ENCODE data around the gene GRIA4.

Gene GRIA4

GRCh38 chr11:105834461-105834860 is 224.6 kb downstream of the GRIA4 start:
- H3K27ac ChIP-seq (ENCODE audit: low read depth, low read length): no peak overlapping the region
- H3K9me3 ChIP-seq (ENCODE audit: control insufficient read depth in 1 of 2, low read length in 2 of 2): no peaks in the 10 kb centered on the region
- H3K27me3 ChIP-seq (ENCODE audit: control insufficient read depth in 1 of 2, insufficient read depth in 2 of 2, low read length in 2 of 2): no peaks in the 10 kb centered on the region
- H3K9ac ChIP-seq (ENCODE audit: low read depth in 1 of 2, low read length in 2 of 2): no peak overlapping the region
- H3K4me3 ChIP-seq (ENCODE audit: low read depth in 1 of 2, low read length in 2 of 2): no peak overlapping the region
- no peaks in the 10 kb centered on the region for H3K36me3 ChIP-seq (ENCODE audit: control insufficient read depth in 1 of 2, insufficient read depth in 2 of 2, low read length in 2 of 2)
- H3K4me1 ChIP-seq (ENCODE audit: control insufficient read depth in 1 of 2, insufficient read depth in 2 of 2, low read length in 2 of 2): no peaks in the 10 kb centered on the region

- H3K27me3 ChIP-seq (ENCODE audit: control insufficient read depth in 1 of 2, insufficient read depth in 2 of 2, low read length in 2 of 2): no peaks in the 10 kb centered on the region
- H3K36me3 ChIP-seq (ENCODE audit: control insufficient read depth in 1 of 2, insufficient read depth in 2 of 2, low read length in 2 of 2): no peaks in the 10 kb centered on the region
- no peaks in the 10 kb centered on the region for H3K9me3 ChIP-seq (ENCODE audit: control insufficient read depth in 1 of 2, low read length in 2 of 2)
Observed at GRCh38 chr11:105838668-105839384, 229.0 kb downstream of the GRIA4 start.

GRCh38 chr11:105840391-105840790 is 230.5 kb downstream of the GRIA4 start:
- no peaks in the 10 kb centered on the region for H3K36me3 ChIP-seq (ENCODE audit: control insufficient read depth in 1 of 2, insufficient read depth in 2 of 2, low read length in 2 of 2)
- H3K4me1 ChIP-seq (ENCODE audit: control insufficient read depth in 1 of 2, insufficient read depth in 2 of 2, low read length in 2 of 2): no peaks in the 10 kb centered on the region
- no peaks in the 10 kb centered on the region for H3K27me3 ChIP-seq (ENCODE audit: control insufficient read depth in 1 of 2, insufficient read depth in 2 of 2, low read length in 2 of 2)
- no peak overlapping the region for H3K27ac ChIP-seq (ENCODE audit: low read depth, low read length)
- H3K4me3 ChIP-seq (ENCODE audit: low read depth in 1 of 2, low read length in 2 of 2): no peak overlapping the region
- H3K9ac ChIP-seq (ENCODE audit: low read depth in 1 of 2, low read length in 2 of 2): no peak overlapping the region
- no peaks in the 10 kb centered on the region for H3K9me3 ChIP-seq (ENCODE audit: control insufficient read depth in 1 of 2, low read length in 2 of 2)

More at GRCh38 chr11:105838668-105839384, 229.0 kb downstream of the GRIA4 start:
- no peak overlapping the region for H3K9ac ChIP-seq (ENCODE audit: low read depth in 1 of 2, low read length in 2 of 2)
- no peaks in the 10 kb centered on the region for H3K4me1 ChIP-seq (ENCODE audit: control insufficient read depth in 1 of 2, insufficient read depth in 2 of 2, low read length in 2 of 2)
- no peak overlapping the region for H3K4me3 ChIP-seq (ENCODE audit: low read depth in 1 of 2, low read length in 2 of 2)
- no peak overlapping the region for H3K27ac ChIP-seq (ENCODE audit: low read depth, low read length)

GRCh38 chr11:105852403-105852802 is 242.5 kb downstream of the GRIA4 start:
- no peaks in the 10 kb centered on the region for H3K36me3 ChIP-seq (ENCODE audit: control insufficient read depth in 1 of 2, insufficient read depth in 2 of 2, low read length in 2 of 2)
- H3K4me3 ChIP-seq (ENCODE audit: low read depth in 1 of 2, low read length in 2 of 2): no peak overlapping the region
- H3K27me3 ChIP-seq (ENCODE audit: control insufficient read depth in 1 of 2, insufficient read depth in 2 of 2, low read length in 2 of 2): no peaks in the 10 kb centered on the region
- no peak overlapping the region for H3K9ac ChIP-seq (ENCODE audit: low read depth in 1 of 2, low read length in 2 of 2)
- no peaks in the 10 kb centered on the region for H3K9me3 ChIP-seq (ENCODE audit: control insufficient read depth in 1 of 2, low read length in 2 of 2)
- no peaks in the 10 kb centered on the region for H3K4me1 ChIP-seq (ENCODE audit: control insufficient read depth in 1 of 2, insufficient read depth in 2 of 2, low read length in 2 of 2)
- no peak overlapping the region for H3K27ac ChIP-seq (ENCODE audit: low read depth, low read length)

GRCh38 chr11:105854269-105854668 is 244.4 kb downstream of the GRIA4 start:
- Histone ChIP-seq H3K27ac (ENCODE audit: low read depth, low read length) (no peak overlapping the region), H3K36me3 (ENCODE audit: control insufficient read depth in 1 of 2, insufficient read depth in 2 of 2, low read length in 2 of 2) (no peaks in the 10 kb centered on the region), H3K9me3 (ENCODE audit: control insufficient read depth in 1 of 2, low read length in 2 of 2) (no peaks in the 10 kb centered on the region), H3K9ac (ENCODE audit: low read depth in 1 of 2, low read length in 2 of 2) (no peak overlapping the region), H3K4me3 (ENCODE audit: low read depth in 1 of 2, low read length in 2 of 2) (no peak overlapping the region), H3K4me1 (ENCODE audit: control insufficient read depth in 1 of 2, insufficient read depth in 2 of 2, low read length in 2 of 2) (no peaks in the 10 kb centered on the region), H3K27me3 (ENCODE audit: control insufficient read depth in 1 of 2, insufficient read depth in 2 of 2, low read length in 2 of 2) (no peaks in the 10 kb centered on the region)

- Histone ChIP-seq H3K27ac (ENCODE audit: low read depth, low read length) (no peak overlapping the region), H3K9ac (ENCODE audit: low read depth in 1 of 2, low read length in 2 of 2) (no peak overlapping the region), H3K4me3 (ENCODE audit: low read depth in 1 of 2, low read length in 2 of 2) (no peak overlapping the region), H3K27me3 (ENCODE audit: control insufficient read depth in 1 of 2, insufficient read depth in 2 of 2, low read length in 2 of 2) (no peaks in the 10 kb centered on the region), H3K36me3 (ENCODE audit: control insufficient read depth in 1 of 2, insufficient read depth in 2 of 2, low read length in 2 of 2) (no peaks in the 10 kb centered on the region), H3K4me1 (ENCODE audit: control insufficient read depth in 1 of 2, insufficient read depth in 2 of 2, low read length in 2 of 2) (no peaks in the 10 kb centered on the region), H3K9me3 (ENCODE audit: control insufficient read depth in 1 of 2, low read length in 2 of 2) (no peaks in the 10 kb centered on the region)
Observed at GRCh38 chr11:105856954-105857353, 247.1 kb downstream of the GRIA4 start.

GRCh38 chr11:105857728-105858127 is 247.9 kb downstream of the GRIA4 start:
- Histone ChIP-seq H3K27me3 (ENCODE audit: control insufficient read depth in 1 of 2, insufficient read depth in 2 of 2, low read length in 2 of 2) (no peaks in the 10 kb centered on the region), H3K36me3 (ENCODE audit: control insufficient read depth in 1 of 2, insufficient read depth in 2 of 2, low read length in 2 of 2) (no peaks in the 10 kb centered on the region), H3K27ac (ENCODE audit: low read depth, low read length) (no peak overlapping the region), H3K9ac (ENCODE audit: low read depth in 1 of 2, low read length in 2 of 2) (no peak overlapping the region), H3K4me3 (ENCODE audit: low read depth in 1 of 2, low read length in 2 of 2) (no peak overlapping the region), H3K9me3 (ENCODE audit: control insufficient read depth in 1 of 2, low read length in 2 of 2) (no peaks in the 10 kb centered on the region), H3K4me1 (ENCODE audit: control insufficient read depth in 1 of 2, insufficient read depth in 2 of 2, low read length in 2 of 2) (no peaks in the 10 kb centered on the region)

- no peak overlapping the region for H3K4me3 ChIP-seq (ENCODE audit: low read depth in 1 of 2, low read length in 2 of 2)
- H3K9me3 ChIP-seq (ENCODE audit: control insufficient read depth in 1 of 2, low read length in 2 of 2): no peaks in the 10 kb centered on the region
- no peak overlapping the region for H3K9ac ChIP-seq (ENCODE audit: low read depth in 1 of 2, low read length in 2 of 2)
- no peak overlapping the region for H3K27ac ChIP-seq (ENCODE audit: low read depth, low read length)
- H3K4me1 ChIP-seq (ENCODE audit: control insufficient read depth in 1 of 2, insufficient read depth in 2 of 2, low read length in 2 of 2): no peaks in the 10 kb centered on the region
- no peaks in the 10 kb centered on the region for H3K36me3 ChIP-seq (ENCODE audit: control insufficient read depth in 1 of 2, insufficient read depth in 2 of 2, low read length in 2 of 2)
- no peaks in the 10 kb centered on the region for H3K27me3 ChIP-seq (ENCODE audit: control insufficient read depth in 1 of 2, insufficient read depth in 2 of 2, low read length in 2 of 2)
Observed at GRCh38 chr11:105858841-105859240, 249.0 kb downstream of the GRIA4 start.

GRCh38 chr11:105860105-105860504 is 250.2 kb downstream of the GRIA4 start:
- no peaks in the 10 kb centered on the region for H3K27me3 ChIP-seq (ENCODE audit: control insufficient read depth in 1 of 2, insufficient read depth in 2 of 2, low read length in 2 of 2)
- H3K9me3 ChIP-seq (ENCODE audit: control insufficient read depth in 1 of 2, low read length in 2 of 2): no peaks in the 10 kb centered on the region
- H3K4me1 ChIP-seq (ENCODE audit: control insufficient read depth in 1 of 2, insufficient read depth in 2 of 2, low read length in 2 of 2): no peaks in the 10 kb centered on the region
- no peaks in the 10 kb centered on the region for H3K36me3 ChIP-seq (ENCODE audit: control insufficient read depth in 1 of 2, insufficient read depth in 2 of 2, low read length in 2 of 2)
- no peak overlapping the region for H3K27ac ChIP-seq (ENCODE audit: low read depth, low read length)
- no peak overlapping the region for H3K9ac ChIP-seq (ENCODE audit: low read depth in 1 of 2, low read length in 2 of 2)
- H3K4me3 ChIP-seq (ENCODE audit: low read depth in 1 of 2, low read length in 2 of 2): no peak overlapping the region

GRCh38 chr11:105861225-105861624 is 251.4 kb downstream of the GRIA4 start:
- Histone ChIP-seq H3K9me3 (ENCODE audit: control insufficient read depth in 1 of 2, low read length in 2 of 2) (no peaks in the 10 kb centered on the region), H3K27ac (ENCODE audit: low read depth, low read length) (no peak overlapping the region), H3K9ac (ENCODE audit: low read depth in 1 of 2, low read length in 2 of 2) (no peak overlapping the region)

More at GRCh38 chr11:105861225-105861624, 251.4 kb downstream of the GRIA4 start:
- Histone ChIP-seq H3K4me1 (ENCODE audit: control insufficient read depth in 1 of 2, insufficient read depth in 2 of 2, low read length in 2 of 2) (no peaks in the 10 kb centered on the region), H3K27me3 (ENCODE audit: control insufficient read depth in 1 of 2, insufficient read depth in 2 of 2, low read length in 2 of 2) (no peaks in the 10 kb centered on the region), H3K36me3 (ENCODE audit: control insufficient read depth in 1 of 2, insufficient read depth in 2 of 2, low read length in 2 of 2) (no peaks in the 10 kb centered on the region), H3K4me3 (ENCODE audit: low read depth in 1 of 2, low read length in 2 of 2) (no peak overlapping the region)
